Brain microvascular endothelial cell (primary cell): ENCODE measurements around the gene PRSS57.

Source experiments
- DNase-seq: peaks from one replicate; pipeline ENCODE4 v3.0.0-alpha.2; 2020
- H3K27ac ChIP-seq: fragments of 250-450 bp; sonication (Bioruptor Pico); 2 replicates; pipeline ENCODE4 v1.5.1; 2020; ENCODE audit warnings: mild to moderate bottlenecking, moderate library complexity
- H3K27me3 ChIP-seq: fragments of 250-450 bp; sonication (Bioruptor Pico); replicated peaks from 2 replicates; pipeline ENCODE4 v1.5.1; 2020; ENCODE audit warnings: mild to moderate bottlenecking
- H3K36me3 ChIP-seq: fragments of 250-450 bp; sonication (Bioruptor Pico); replicated peaks from 2 replicates; pipeline ENCODE4 v1.5.1; 2020; ENCODE audit warnings: mild to moderate bottlenecking
- H3K4me3 ChIP-seq: 2 replicates; pipeline ENCODE4 v1.5.1; 2011; ENCODE audit warnings: low read depth, mild to moderate bottlenecking, control low read depth, low read length, moderate library complexity
- in situ Hi-C: cut with HindIII; loops from 2 replicates; pipeline ENCODE4 v1.10.0; 2017; ENCODE audit warnings: low sequenced_read_pairs, low pct_ligation_motif_present
- TF ChIP-seq, protein P1 (sequence below): IDR thresholded peaks from 2 replicates; pipeline ENCODE4 v1.5.1; 2011; ENCODE audit warnings: low read depth, mild to moderate bottlenecking, moderate library complexity, low read length, control low read depth, inconsistent platforms; ENCODE audit errors: missing control alignments

The PRSS57 gene

DNA sequence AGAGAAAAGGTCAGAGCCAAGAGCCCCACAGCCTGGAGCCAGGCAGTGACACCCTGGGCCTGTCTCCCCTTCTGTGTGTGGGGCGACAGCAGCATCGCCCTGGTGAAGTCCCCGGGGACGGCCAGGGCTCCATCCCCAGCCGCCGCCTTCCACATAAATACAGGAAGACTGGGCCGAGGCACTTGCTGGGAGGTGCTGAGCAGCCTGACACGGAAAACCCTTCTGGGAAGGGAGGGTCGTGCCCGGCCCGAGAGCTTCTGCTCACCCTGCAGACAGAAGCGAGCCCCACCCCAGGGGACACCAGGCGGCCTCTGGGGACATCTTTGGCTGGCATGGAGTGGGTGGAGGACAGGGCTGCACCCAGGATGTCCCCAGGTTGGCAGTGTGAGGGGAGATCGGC, 50.5 kb downstream of the PRSS57 start:
- DNase-seq, result no peak
- peaks cover 47% of the 10 kb centered on the region for H3K36me3 ChIP-seq
- no peak overlapping the region for H3K27ac ChIP-seq
- no peak overlapping the region for H3K4me3 ChIP-seq
- no peaks in the 10 kb centered on the region for H3K27me3 ChIP-seq
- in situ Hi-C loops, result no loop called here
- TF ChIP-seq, protein P1, sequence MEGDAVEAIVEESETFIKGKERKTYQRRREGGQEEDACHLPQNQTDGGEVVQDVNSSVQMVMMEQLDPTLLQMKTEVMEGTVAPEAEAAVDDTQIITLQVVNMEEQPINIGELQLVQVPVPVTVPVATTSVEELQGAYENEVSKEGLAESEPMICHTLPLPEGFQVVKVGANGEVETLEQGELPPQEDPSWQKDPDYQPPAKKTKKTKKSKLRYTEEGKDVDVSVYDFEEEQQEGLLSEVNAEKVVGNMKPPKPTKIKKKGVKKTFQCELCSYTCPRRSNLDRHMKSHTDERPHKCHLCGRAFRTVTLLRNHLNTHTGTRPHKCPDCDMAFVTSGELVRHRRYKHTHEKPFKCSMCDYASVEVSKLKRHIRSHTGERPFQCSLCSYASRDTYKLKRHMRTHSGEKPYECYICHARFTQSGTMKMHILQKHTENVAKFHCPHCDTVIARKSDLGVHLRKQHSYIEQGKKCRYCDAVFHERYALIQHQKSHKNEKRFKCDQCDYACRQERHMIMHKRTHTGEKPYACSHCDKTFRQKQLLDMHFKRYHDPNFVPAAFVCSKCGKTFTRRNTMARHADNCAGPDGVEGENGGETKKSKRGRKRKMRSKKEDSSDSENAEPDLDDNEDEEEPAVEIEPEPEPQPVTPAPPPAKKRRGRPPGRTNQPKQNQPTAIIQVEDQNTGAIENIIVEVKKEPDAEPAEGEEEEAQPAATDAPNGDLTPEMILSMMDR, result no peak

GRCh38 chr19:644363-644762, 50.9 kb downstream of the PRSS57 start:
- in situ Hi-C loops, result no loop called here
- H3K27ac ChIP-seq, result no peak overlapping the region
- TF ChIP-seq, protein P1, result no peak
- no peak overlapping the region for H3K4me3 ChIP-seq
- H3K27me3 ChIP-seq, result no peaks in the 10 kb centered on the region
- DNase-seq, result no peak
- H3K36me3 ChIP-seq, result peaks cover 44% of the 10 kb centered on the region

DNA sequence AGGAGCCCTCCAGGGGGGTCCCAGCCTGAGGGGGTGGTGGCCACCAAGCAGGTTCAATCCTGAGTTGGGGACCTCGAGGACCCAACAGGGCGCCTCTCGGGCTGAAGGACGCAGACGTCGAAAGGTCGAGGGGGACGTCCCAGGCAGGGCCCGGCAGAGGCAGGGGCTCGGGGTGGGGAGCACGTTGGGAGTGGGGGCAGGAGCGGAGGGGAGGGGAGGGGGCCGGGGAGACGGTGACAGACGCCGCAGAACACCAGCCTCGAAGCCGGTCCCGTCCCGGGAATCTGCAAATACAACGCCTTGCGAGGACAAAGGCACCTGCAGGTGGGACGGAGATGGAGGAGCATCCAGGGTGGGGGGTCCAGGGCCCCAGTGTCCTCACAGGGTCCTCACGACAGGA, 51.5 kb downstream of the PRSS57 start:
- no peak for DNase-seq
- in situ Hi-C loops, result no loop called here
- no peaks in the 10 kb centered on the region for H3K27me3 ChIP-seq
- TF ChIP-seq, protein P1, result no peak
- no peak overlapping the region for H3K27ac ChIP-seq
- H3K36me3 ChIP-seq, result peaks cover 38% of the 10 kb centered on the region
- H3K4me3 ChIP-seq, result no peak overlapping the region

DNA sequence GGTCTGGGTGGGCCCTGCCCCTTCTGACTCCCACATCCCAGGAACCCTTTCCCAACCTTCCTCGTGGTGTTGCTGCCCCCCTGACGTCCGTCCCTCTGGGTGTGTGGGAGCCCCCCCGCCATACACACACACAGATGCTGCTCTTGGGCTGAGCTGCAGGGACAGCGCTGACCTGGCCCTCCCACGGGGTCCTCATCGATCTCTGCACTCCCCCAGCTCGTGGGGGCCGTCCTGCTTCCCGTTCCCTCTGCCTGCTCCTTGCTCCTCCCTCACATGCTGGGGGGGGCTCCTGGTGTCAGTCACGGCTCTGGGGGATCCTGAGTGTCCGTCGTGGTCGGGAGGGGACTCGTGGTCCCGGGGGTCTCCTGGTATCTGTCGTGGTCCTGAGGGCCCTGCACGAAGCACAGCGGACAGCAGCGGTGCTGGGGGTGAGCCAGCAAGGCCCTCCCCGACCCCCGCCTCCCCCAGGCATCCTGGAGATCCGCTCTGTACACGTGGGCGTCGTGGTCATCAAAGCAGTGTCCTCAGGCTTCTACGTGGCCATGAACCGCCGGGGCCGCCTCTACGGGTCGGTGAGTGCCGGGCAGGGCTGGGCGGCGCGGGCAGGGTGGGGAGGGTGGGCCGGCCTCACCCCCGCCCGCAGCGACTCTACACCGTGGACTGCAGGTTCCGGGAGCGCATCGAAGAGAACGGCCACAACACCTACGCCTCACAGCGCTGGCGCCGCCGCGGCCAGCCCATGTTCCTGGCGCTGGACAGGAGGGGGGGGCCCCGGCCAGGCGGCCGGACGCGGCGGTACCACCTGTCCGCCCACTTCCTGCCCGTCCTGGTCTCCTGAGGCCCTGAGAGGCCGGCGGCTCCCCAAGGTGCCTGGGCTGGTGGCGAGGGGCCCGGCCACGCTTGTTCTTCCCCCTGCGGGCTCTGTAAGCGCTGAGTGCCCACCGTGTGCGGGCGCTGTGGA, 52.2 kb downstream of the PRSS57 start:
- H3K36me3 ChIP-seq, result peaks cover 34% of the 10 kb centered on the region
- H3K4me3 ChIP-seq, result no peak overlapping the region
- H3K27ac ChIP-seq, result no peak overlapping the region
- no peak for DNase-seq
- TF ChIP-seq, protein P1, result no peak
- in situ Hi-C loops, result no loop called here
- H3K27me3 ChIP-seq, result no peaks in the 10 kb centered on the region

- Histone ChIP-seq H3K27ac (no peak overlapping the region), H3K36me3 (peaks cover 20% of the 10 kb centered on the region), H3K27me3 (no peaks in the 10 kb centered on the region), H3K4me3 (no peak overlapping the region)
- TF ChIP-seq, protein P1, result no peak
- in situ Hi-C loops, result no loop called here
- DNase-seq, result no peak
Observed at GRCh38 chr19:641702-642101, 53.5 kb downstream of the PRSS57 start.
